Breast epithelium (tissue), 4 donors: ENCODE measurements around the gene FCRL2. TPM values are rescaled to one million over a fixed set of nuclear protein-coding genes. Genes with fewer than 3 reads are reported as not detected.

ENCODE experiments used
- DNase-seq, 2 donors: peaks; one replicate each; pipeline ENCODE4 v3.0.0-alpha.2; 2019; ENCODE audit warnings: low spot score in 2 of 2
- H3K27ac ChIP-seq, 2 donors: fragments of 200-600 bp; sonication (generic) in 1 of 2; one replicate each; pipeline ENCODE4 v1.5.1; 2016 to 2019; ENCODE audit warnings: mild to moderate bottlenecking in 1 of 2
- H3K27me3 ChIP-seq, 2 donors: fragments of 200-600 bp; sonication (generic) in 1 of 2; one replicate each; pipeline versions ENCODE4 v1.5.1 to v1.6.0; 2017 to 2019; ENCODE audit warnings: control low read depth in 1 of 2, mild to moderate bottlenecking in 1 of 2
- H3K36me3 ChIP-seq: fragments of 200-600 bp; one replicate; pipeline ENCODE4 v1.5.1; 2019
- H3K4me1 ChIP-seq, 2 donors: fragments of 200-600 bp; sonication (generic); one replicate each; pipeline ENCODE4 v1.5.1; 2016 to 2019; ENCODE audit warnings: control low read depth in 1 of 2
- H3K4me3 ChIP-seq, 3 donors: fragments of 200-600 bp; sonication (generic); 1 replicate in 2 of 3; 2 replicates in 1 of 3; pipeline ENCODE4 v1.5.1; 2016 to 2019; ENCODE audit warnings: mild to moderate bottlenecking in 3 of 3, moderate library complexity in 2 of 3
- H3K9me3 ChIP-seq, 2 donors: fragments of 200-600 bp; sonication (generic) in 1 of 2; one replicate each; pipeline ENCODE4 v1.5.1; 2016 to 2019; ENCODE audit warnings: control low read depth in 1 of 2
- CTCF ChIP-seq, 3 donors: fragments of 450-650 bp; IDR thresholded peaks; one replicate each; pipeline ENCODE4 v1.5.1; 2016 to 2017; ENCODE audit warnings: antibody characterized with exemption in 3 of 3, mild to moderate bottlenecking in 3 of 3, moderate library complexity in 3 of 3
- POLR2A ChIP-seq: fragments of 450-650 bp; IDR thresholded peaks from one replicate; pipeline ENCODE4 v1.6.1; 2016; ENCODE audit warnings: antibody characterized with exemption, mild to moderate bottlenecking, moderate library complexity
- POLR2AphosphoS5 ChIP-seq, 3 donors: sonication (generic); formaldehyde crosslinking; IDR thresholded peaks; one replicate each; pipeline ENCODE4 v1.6.1; 2017; ENCODE audit warnings: antibody characterized with exemption in 3 of 3
- intact Hi-C: fragments of 100-400 bp; cut with DNase I; formaldehyde crosslinking; loops from one replicate; pipeline ENCODE4 v1.15.1; 2023; ENCODE audit warnings: low total_unique reads
- total RNA-seq, 3 donors: library from RNA; depleted of rRNA; stranded (reverse); fragments of >200 nt; gene quantifications; one replicate each; pipeline ENCODE4 v1.1.0, GENCODE V29; 2016

FCRL2 gene
- total RNA-seq, 3 donors from 2014 or later = under 0.01 to 0.66 (median 0.59) TPM

GRCh38 chr1:157784801-157785200 is 7.9 kb upstream of the FCRL2 start:
- H3K27ac ChIP-seq = no peak overlapping the region
- intact Hi-C loops = no loop called here
- H3K36me3 ChIP-seq = no peaks in the 10 kb centered on the region
- no peaks in the 10 kb centered on the region for H3K9me3 ChIP-seq
- no peaks in the 10 kb centered on the region for H3K27me3 ChIP-seq
- TF ChIP-seq POLR2AphosphoS5 (IDR thresholded peaks at IDR 0.05) = no peak
- no peak for TF ChIP-seq CTCF (IDR thresholded peaks at IDR 0.05)
- TF ChIP-seq POLR2A = no peak
- H3K4me3 ChIP-seq = no peak overlapping the region
- no peaks in the 10 kb centered on the region for H3K4me1 ChIP-seq
- DNase-seq = no peak

- no peaks in the 10 kb centered on the region for H3K4me1 ChIP-seq
- DNase-seq = no peak
- intact Hi-C loops = no loop called here
Observed at GRCh38 chr1:157782931-157783330, 6.0 kb upstream of the FCRL2 start.

GRCh38 chr1:157781048-157781447 is 4.1 kb upstream of the FCRL2 start:
- Histone ChIP-seq H3K36me3 (no peaks in the 10 kb centered on the region), H3K9me3 (no peaks in the 10 kb centered on the region), H3K4me3 (no peak overlapping the region), H3K27ac (no peak overlapping the region), H3K27me3 (no peaks in the 10 kb centered on the region), H3K4me1 (no peaks in the 10 kb centered on the region)
- no peak for DNase-seq
- TF ChIP-seq CTCF (IDR thresholded peaks at IDR 0.05) (no peak), POLR2A (no peak), POLR2AphosphoS5 (IDR thresholded peaks at IDR 0.05) (no peak)
- intact Hi-C loops = no loop called here

More at GRCh38 chr1:157782931-157783330, 6.0 kb upstream of the FCRL2 start:
- no peaks in the 10 kb centered on the region for H3K27me3 ChIP-seq
- H3K36me3 ChIP-seq = no peaks in the 10 kb centered on the region
- TF ChIP-seq POLR2AphosphoS5 (IDR thresholded peaks at IDR 0.05) (no peak), POLR2A (no peak), CTCF (IDR thresholded peaks at IDR 0.05) (no peak)
- H3K9me3 ChIP-seq = no peaks in the 10 kb centered on the region
- no peak overlapping the region for H3K4me3 ChIP-seq
- H3K27ac ChIP-seq = no peak overlapping the region

- TF ChIP-seq CTCF (IDR thresholded peaks at IDR 0.05) (no peak), POLR2A (no peak), POLR2AphosphoS5 (IDR thresholded peaks at IDR 0.05) (no peak)
- intact Hi-C loops = no loop called here
- DNase-seq = no peak
- Histone ChIP-seq H3K36me3 (no peaks in the 10 kb centered on the region), H3K4me3 (no peak overlapping the region), H3K27ac (no peak overlapping the region), H3K4me1 (no peaks in the 10 kb centered on the region), H3K9me3 (no peaks in the 10 kb centered on the region), H3K27me3 (no peaks in the 10 kb centered on the region)
Observed at GRCh38 chr1:157775101-157775870, 1.6 kb downstream of the FCRL2 start.

- DNase-seq = no peak
- Histone ChIP-seq H3K36me3 (no peaks in the 10 kb centered on the region), H3K9me3 (no peaks in the 10 kb centered on the region), H3K4me3 (no peak overlapping the region), H3K4me1 (no peaks in the 10 kb centered on the region), H3K27me3 (no peaks in the 10 kb centered on the region), H3K27ac (no peak overlapping the region)
- intact Hi-C loops = no loop called here
- no peak for TF ChIP-seq CTCF (IDR thresholded peaks at IDR 0.05)
- TF ChIP-seq POLR2A = no peak
- TF ChIP-seq POLR2AphosphoS5 (IDR thresholded peaks at IDR 0.05) = no peak
Observed at GRCh38 chr1:157774412-157774811, 2.5 kb downstream of the FCRL2 start.
